Common myeloid progenitor, CD34-positive (primary cell): ENCODE data around the gene SPAG9.

Experiments used
- CTCF ChIA-PET: fragments of 350-600 bp; sonication (Branson Sonifier 250); formaldehyde crosslinking; loops from one replicate; lab custom pipeline; 2021; ENCODE audit warnings: antibody characterized with exemption; lab: Charles Lee
- POLR2A ChIA-PET: fragments of 350-600 bp; sonication (Branson Sonifier 250); formaldehyde crosslinking; loops from one replicate; lab custom pipeline; 2021; ENCODE audit warnings: antibody characterized with exemption; lab: Charles Lee
- DNase-seq, 3 donors: peaks; one replicate each; pipeline versions ENCODE4 v3.0.0 to v3.0.0-alpha.2; 2013
- H3K27ac ChIP-seq, 2 experiments: 1 replicate in 1 of 2; 2 replicates in 1 of 2; pipeline ENCODE4 v1.7.0; 2013; ENCODE audit warnings: inconsistent platforms in 2 of 2, low read length in 2 of 2, mild to moderate bottlenecking in 2 of 2, low read depth in 1 of 2, moderate library complexity in 1 of 2; ENCODE audit not compliant: severe bottlenecking in 2 of 2, insufficient read depth in 1 of 2, poor library complexity in 1 of 2
- H3K27me3 ChIP-seq, 5 experiments: replicated peaks in 2 of 5; 1 replicate in 3 of 5; 2 replicates in 2 of 5; pipeline versions ENCODE4 v1.6.1 to v1.7.0; 2013; ENCODE audit warnings: low read length in 4 of 5, mild to moderate bottlenecking in 2 of 5, moderate library complexity in 2 of 5, inconsistent platforms in 1 of 5; ENCODE audit not compliant: insufficient read depth in 5 of 5, control insufficient read depth in 4 of 5
- H3K36me3 ChIP-seq, 4 experiments: 1 replicate in 2 of 4; 2 replicates in 2 of 4; pipeline versions ENCODE4 v1.6.1 to v1.7.0; 2013; ENCODE audit warnings: low read length in 3 of 4, control low read depth in 1 of 4, mild to moderate bottlenecking in 1 of 4; ENCODE audit not compliant: control insufficient read depth in 4 of 4, insufficient read depth in 4 of 4
- H3K4me1 ChIP-seq, 4 experiments: 1 replicate in 3 of 4; 2 replicates in 1 of 4; pipeline versions ENCODE4 v1.6.1 to v1.7.1; 2013; ENCODE audit warnings: low read length in 3 of 4, mild to moderate bottlenecking in 3 of 4, control low read depth in 1 of 4, inconsistent platforms in 1 of 4, moderate library complexity in 1 of 4; ENCODE audit not compliant: control insufficient read depth in 4 of 4, insufficient read depth in 4 of 4; ENCODE audit errors: control extremely low read depth in 1 of 4
- H3K4me3 ChIP-seq, 7 experiments: 1 replicate in 4 of 7; 2 replicates in 3 of 7; pipeline versions ENCODE4 v1.5.1 to v1.7.0; 2013; ENCODE audit warnings: mild to moderate bottlenecking in 7 of 7, low read length in 6 of 7, moderate library complexity in 6 of 7, inconsistent platforms in 2 of 7, low read depth in 2 of 7, control low read depth in 1 of 7; ENCODE audit not compliant: insufficient read depth in 4 of 7, control insufficient read depth in 1 of 7; ENCODE audit errors: extremely low read depth in 1 of 7
- H3K9me3 ChIP-seq, 5 experiments: 1 replicate in 4 of 5; 2 replicates in 1 of 5; pipeline versions ENCODE4 v1.6.1 to v1.7.1; 2013; ENCODE audit warnings: low read length in 4 of 5, mild to moderate bottlenecking in 2 of 5, inconsistent platforms in 1 of 5, low read depth in 1 of 5, moderate library complexity in 1 of 5; ENCODE audit not compliant: control insufficient read depth in 4 of 5, insufficient read depth in 2 of 5; ENCODE audit errors: control extremely low read depth in 1 of 5
- WGBS: methylation state at CpG from one replicate; pipeline ENCODE4 v1.1.5; 2013; ENCODE audit not compliant: insufficient coverage; 5-methylcytosine and 5-hydroxymethylcytosine counted together

Gene SPAG9

DNA sequence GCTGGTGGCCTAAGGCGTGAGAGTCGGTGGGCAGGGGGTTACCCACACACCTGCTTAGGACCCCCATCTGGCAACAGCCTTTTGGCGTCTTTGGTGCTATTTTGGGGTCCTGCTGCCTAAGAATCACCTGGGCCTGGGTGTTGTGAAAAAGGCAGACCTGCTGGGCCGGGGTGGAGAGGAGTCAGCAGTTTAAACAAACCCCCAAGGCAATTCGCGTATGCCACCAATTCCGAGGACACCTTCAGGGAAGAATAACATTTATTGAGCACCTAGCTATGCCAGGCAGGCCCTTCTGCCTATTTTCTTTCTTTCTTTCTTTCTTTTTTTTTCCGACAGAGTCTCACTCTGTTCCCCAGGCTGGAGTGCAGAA, 200.6 kb downstream of the SPAG9 start:
- Histone ChIP-seq H3K27ac (no peak overlapping the region), H3K27me3 (peaks cover 0 to 4% (median 0%) of the 10 kb centered on the region in 5 experiments), H3K36me3 (no peaks in the 10 kb centered on the region), H3K4me3 (no peak overlapping the region), H3K4me1 (peaks cover 3 to 52% (median 46%) of the 10 kb centered on the region in 4 experiments), H3K9me3 (no peaks in the 10 kb centered on the region)
- 91% methylated on average over 7 of the region's 8 CpGs for WGBS
- DNase-seq, result no peak
- ChIA-PET CTCF (interaction anchor here (0.6 to 1.3 kb wide), 4 partner anchors 9 to 128 kb away, joined by 3 to 4 read pairs (median 3); no protein-coding TSS in a partner anchor), POLR2A (interaction anchor here (0.6 to 2.2 kb wide), 2 partner anchors 24 to 42 kb away, joined by 3 to 8 read pairs; no protein-coding TSS in a partner anchor)

- CTCF ChIA-PET, result interaction anchor here (0.6 to 1.3 kb wide), 5 partner anchors 9 to 128 kb away, joined by 3 to 5 read pairs (median 3); no protein-coding TSS in a partner anchor
- Histone ChIP-seq H3K36me3 (no peaks in the 10 kb centered on the region), H3K4me1 (peaks cover 3 to 54% (median 47%) of the 10 kb centered on the region in 4 experiments), H3K4me3 (no peak overlapping the region), H3K9me3 (no peaks in the 10 kb centered on the region), H3K27me3 (peaks cover 0 to 4% (median 0%) of the 10 kb centered on the region in 5 experiments), H3K27ac (no peak overlapping the region)
- 20% methylated on average over 15 of the region's 18 CpGs for WGBS
- POLR2A ChIA-PET, result interaction anchor here (0.6 to 2.2 kb wide), 3 partner anchors 25 to 53 kb away, joined by 3 to 8 read pairs (median 5); partner anchors contain the start of gene TOB1
- DNase-seq, result peak; percentile 89 to 97 (median 96)
Observed at GRCh38 chr17:50919321-50920040, 201.2 kb downstream of the SPAG9 start.

GRCh38 chr17:50918933-50919296, 201.8 kb downstream of the SPAG9 start:
- DNase-seq, result peak in 1 of 3 donors; percentile 22
- Histone ChIP-seq H3K27ac (no peak overlapping the region), H3K36me3 (no peaks in the 10 kb centered on the region), H3K27me3 (peaks cover 0 to 4% (median 0%) of the 10 kb centered on the region in 5 experiments), H3K4me1 (peaks cover 3 to 54% (median 47%) of the 10 kb centered on the region in 4 experiments), H3K4me3 (no peak overlapping the region), H3K9me3 (no peaks in the 10 kb centered on the region)
- ChIA-PET CTCF (interaction anchor here (1.0 to 3.2 kb wide), 8 partner anchors 8 to 65 kb away, joined by 3 to 14 read pairs (median 4); no protein-coding TSS in a partner anchor), POLR2A (interaction anchor here (1.4 to 2.2 kb wide), 2 partner anchors 25 to 53 kb away, joined by 5 to 8 read pairs; partner anchors contain the start of gene TOB1)
- WGBS, result 93% methylated on average over 5 of the region's 5 CpGs

GRCh38 chr17:50918071-50918932, 202.4 kb downstream of the SPAG9 start:
- H3K9me3 ChIP-seq, result no peaks in the 10 kb centered on the region
- H3K4me1 ChIP-seq, result peaks cover 3 to 54% (median 47%) of the 10 kb centered on the region in 4 experiments
- H3K36me3 ChIP-seq, result no peaks in the 10 kb centered on the region
- ChIA-PET CTCF (interaction anchor here (1.0 to 3.2 kb wide), 10 partner anchors 9 to 65 kb away, joined by 3 to 14 read pairs (median 4); no protein-coding TSS in a partner anchor), POLR2A (interaction anchor here (1.4 to 2.2 kb wide), 2 partner anchors 26 to 52 kb away, joined by 5 to 8 read pairs; partner anchors contain the start of gene TOB1)
- peaks cover 0 to 4% (median 0%) of the 10 kb centered on the region in 5 experiments for H3K27me3 ChIP-seq
- peak in 2 of 3 donors; percentile 30 to 44 for DNase-seq
- no peak overlapping the region for H3K4me3 ChIP-seq
- 31% methylated on average over 9 of the region's 21 CpGs for WGBS
- no peak overlapping the region for H3K27ac ChIP-seq

GRCh38 chr17:50917418-50917743, 203.3 kb downstream of the SPAG9 start:
- no peak for DNase-seq
- H3K9me3 ChIP-seq, result no peaks in the 10 kb centered on the region
- WGBS, result 89% methylated on average over 6 of the region's 7 CpGs
- ChIA-PET POLR2A (no interaction called here), CTCF (interaction anchor here (1.3 to 3.2 kb wide), 5 partner anchors 9 to 64 kb away, joined by 3 to 14 read pairs (median 5); no protein-coding TSS in a partner anchor)
- H3K27me3 ChIP-seq, result no peaks in the 10 kb centered on the region
- no peak overlapping the region for H3K27ac ChIP-seq
- H3K4me1 ChIP-seq, result peaks cover 3 to 54% (median 46%) of the 10 kb centered on the region in 4 experiments
- H3K4me3 ChIP-seq, result no peak overlapping the region
- no peaks in the 10 kb centered on the region for H3K36me3 ChIP-seq

DNA sequence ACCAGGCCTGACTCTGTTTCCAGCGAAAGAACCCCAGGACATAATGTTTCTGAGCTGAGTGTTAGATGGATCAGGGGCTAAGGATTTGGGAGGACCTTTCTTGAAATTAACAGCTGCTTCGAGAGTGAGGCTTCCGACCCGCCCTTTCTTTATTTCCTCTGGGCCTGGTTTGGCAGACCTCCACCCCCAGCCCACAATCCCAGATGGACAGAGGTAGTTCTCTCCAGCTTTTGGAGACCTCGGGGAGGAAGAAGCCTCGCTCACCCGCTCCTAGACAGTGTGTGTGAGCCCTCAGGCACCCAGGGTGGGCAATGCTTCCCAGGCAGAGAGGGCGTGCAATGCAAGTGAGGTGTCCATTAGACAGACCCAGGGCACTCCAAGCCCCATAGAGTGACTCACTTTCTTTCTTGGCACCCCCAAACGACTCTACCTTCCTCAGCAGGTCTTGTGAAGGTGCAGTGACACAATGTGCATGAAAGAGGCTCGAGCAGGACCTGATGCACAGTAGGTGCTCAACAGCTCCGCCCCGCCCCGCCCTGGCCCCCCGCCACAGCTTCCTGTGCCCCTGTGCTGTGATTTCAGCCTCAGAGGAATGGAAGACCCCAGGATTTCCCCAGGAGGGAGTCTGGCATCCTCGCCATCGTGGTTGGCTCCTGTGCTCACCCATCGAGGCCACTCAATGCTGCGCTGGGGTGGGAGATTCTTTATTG, 203.8 kb downstream of the SPAG9 start:
- DNase-seq, result no peak
- no peak overlapping the region for H3K4me3 ChIP-seq
- H3K36me3 ChIP-seq, result no peaks in the 10 kb centered on the region
- ChIA-PET POLR2A (no interaction called here), CTCF (interaction anchor here (0.9 to 3.2 kb wide), 7 partner anchors 9 to 63 kb away, joined by 3 to 14 read pairs (median 4); no protein-coding TSS in a partner anchor)
- 79% methylated on average over 16 of the region's 18 CpGs for WGBS
- no peaks in the 10 kb centered on the region for H3K9me3 ChIP-seq
- no peaks in the 10 kb centered on the region for H3K27me3 ChIP-seq
- H3K27ac ChIP-seq, result no peak overlapping the region
- H3K4me1 ChIP-seq, result peaks cover 3 to 54% (median 46%) of the 10 kb centered on the region in 4 experiments
